Tibial nerve (tissue), 3 donors: ENCODE results near the gene USF3.

Experiments used
- POLR2A ChIP-seq, 2 donors: fragments of 450-650 bp; IDR thresholded peaks; one replicate each; pipeline ENCODE4 v1.6.1; 2017; ENCODE audit warnings: antibody characterized with exemption in 2 of 2, mild to moderate bottlenecking in 2 of 2, moderate library complexity in 2 of 2
- TF ChIP-seq, protein P1 (sequence below), 5 experiments: fragments of 200-600 bp in 3 of 5; fragments of 450-650 bp in 2 of 5; sonication (generic) in 3 of 5; IDR thresholded peaks; one replicate each; pipeline ENCODE4 v1.5.1; 2016 to 2019; ENCODE audit warnings: antibody characterized with exemption in 5 of 5, mild to moderate bottlenecking in 3 of 5, moderate library complexity in 2 of 5

DNA sequence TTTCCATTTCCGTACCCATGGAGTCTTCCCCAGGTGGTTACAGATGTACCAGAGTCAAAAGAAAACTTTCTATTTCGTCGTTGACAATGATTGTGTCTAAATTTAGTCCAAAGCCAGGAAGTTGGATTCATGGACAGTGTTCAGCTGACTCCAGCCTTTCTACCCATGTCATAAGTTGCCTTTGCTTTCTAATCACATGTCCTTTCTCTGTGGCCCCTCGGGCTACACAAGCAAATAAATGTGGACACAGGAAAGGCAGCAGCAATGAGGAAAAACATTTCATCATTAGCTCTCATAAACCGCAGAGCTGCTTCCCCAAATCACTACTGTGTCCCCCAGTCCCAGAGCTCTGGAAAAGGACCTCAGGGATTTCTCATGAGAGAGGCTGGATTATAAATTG, 82.0 kb downstream of the USF3 start:
- TF ChIP-seq, protein P1, sequence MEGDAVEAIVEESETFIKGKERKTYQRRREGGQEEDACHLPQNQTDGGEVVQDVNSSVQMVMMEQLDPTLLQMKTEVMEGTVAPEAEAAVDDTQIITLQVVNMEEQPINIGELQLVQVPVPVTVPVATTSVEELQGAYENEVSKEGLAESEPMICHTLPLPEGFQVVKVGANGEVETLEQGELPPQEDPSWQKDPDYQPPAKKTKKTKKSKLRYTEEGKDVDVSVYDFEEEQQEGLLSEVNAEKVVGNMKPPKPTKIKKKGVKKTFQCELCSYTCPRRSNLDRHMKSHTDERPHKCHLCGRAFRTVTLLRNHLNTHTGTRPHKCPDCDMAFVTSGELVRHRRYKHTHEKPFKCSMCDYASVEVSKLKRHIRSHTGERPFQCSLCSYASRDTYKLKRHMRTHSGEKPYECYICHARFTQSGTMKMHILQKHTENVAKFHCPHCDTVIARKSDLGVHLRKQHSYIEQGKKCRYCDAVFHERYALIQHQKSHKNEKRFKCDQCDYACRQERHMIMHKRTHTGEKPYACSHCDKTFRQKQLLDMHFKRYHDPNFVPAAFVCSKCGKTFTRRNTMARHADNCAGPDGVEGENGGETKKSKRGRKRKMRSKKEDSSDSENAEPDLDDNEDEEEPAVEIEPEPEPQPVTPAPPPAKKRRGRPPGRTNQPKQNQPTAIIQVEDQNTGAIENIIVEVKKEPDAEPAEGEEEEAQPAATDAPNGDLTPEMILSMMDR (IDR thresholded peaks at IDR 0.05), result no peak
- TF ChIP-seq POLR2A (IDR thresholded peaks at IDR 0.05), result no peak
